Activated CD4-positive, alpha-beta T cell treated with anti-CD3 and anti-CD28 coated beads for 4 hours (primary cell): ENCODE results near the gene HDAC10.

Source experiments
- DNase-seq, 2 donors: peaks; one replicate each; pipeline ENCODE4 v3.0.0-alpha.2; 2020

The HDAC10 gene

GRCh38 chr22:50269573-50269969 is 18.5 kb upstream of the HDAC10 start:
- DNase-seq = no peak

DNA sequence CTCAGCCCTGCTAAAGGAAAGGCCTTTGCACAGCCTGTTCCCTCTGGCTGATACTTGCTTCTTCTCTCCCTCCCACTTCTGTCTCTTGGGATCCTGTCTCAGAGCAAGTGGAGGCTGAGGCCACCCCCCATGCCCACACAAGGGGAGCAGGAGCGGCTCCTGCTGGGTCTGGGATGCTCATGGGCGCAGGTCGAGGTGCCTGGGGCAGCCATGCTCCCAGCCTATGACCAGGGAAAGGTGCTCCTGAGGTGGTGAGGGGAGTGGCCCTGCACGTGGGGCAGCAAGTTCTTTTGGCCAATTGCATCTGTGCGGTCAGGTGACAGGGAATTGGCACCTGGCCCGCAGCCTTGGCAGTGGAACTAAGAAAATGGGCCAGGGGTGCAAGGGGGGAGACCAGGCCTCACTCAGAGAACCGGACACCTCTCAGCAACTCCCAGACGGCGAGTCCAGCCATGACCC is 17.6 kb upstream of the HDAC10 start:
- no peak for DNase-seq

DNA sequence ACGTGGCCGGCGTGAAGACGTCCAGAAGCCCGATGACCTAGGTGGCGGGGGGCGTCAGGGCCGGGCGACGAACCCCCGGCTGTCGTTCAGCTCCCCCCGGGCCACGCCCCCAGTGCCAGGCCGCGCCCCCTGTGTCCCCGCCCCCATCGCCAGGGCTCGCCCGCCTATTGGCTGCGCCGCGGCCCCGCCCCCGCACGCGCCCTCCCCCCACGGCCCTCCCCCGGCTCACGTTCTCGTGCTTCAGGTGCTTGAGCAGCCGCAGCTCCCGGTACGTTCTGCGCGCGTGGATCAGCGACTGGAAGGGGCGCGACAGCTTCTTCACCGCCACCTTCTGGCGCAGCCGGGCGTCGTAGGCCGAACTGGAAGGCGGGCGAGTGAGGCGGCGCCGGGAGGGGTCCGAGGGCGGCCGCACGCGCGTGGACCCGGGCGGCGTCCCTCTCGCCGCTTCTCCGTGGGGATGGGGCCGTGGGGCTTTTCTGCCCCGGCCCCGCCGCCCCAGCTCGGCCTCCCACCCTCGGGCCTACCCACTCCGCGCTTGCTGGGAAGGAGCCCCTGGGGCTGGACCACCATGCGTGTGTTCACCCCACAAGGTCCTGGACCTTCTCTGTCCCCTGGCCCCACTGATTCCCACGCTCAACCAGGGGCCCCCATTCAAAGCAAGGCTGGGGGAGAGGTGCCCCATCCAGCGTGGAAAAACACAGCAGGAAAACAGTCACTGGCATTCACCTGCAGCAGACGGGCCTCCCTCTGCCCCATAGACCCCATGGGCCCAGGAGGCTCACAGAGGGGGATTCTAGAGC is 16.7 kb upstream of the HDAC10 start:
- peak; percentile 48 to 59 for DNase-seq

DNA sequence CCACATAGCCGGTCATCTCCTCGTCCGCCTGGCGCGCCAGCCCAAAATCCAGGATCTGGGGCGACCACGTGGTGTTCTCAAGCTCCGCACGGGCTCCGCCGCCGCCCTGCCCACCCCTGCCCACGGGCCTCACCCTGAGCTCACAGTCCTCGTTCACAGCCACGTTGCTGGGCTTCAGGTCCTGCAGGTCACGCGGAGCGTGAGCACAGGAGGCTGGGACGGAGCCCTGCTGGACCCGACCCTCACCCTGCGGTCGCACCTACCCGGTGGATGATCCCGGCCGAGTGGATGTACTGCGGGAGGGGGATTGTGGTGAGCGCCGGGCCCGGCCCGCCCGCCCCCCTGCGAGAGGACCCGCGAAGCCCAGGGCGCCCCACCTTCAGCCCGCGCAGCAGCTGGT is 15.9 kb upstream of the HDAC10 start:
- DNase-seq = no peak

DNA sequence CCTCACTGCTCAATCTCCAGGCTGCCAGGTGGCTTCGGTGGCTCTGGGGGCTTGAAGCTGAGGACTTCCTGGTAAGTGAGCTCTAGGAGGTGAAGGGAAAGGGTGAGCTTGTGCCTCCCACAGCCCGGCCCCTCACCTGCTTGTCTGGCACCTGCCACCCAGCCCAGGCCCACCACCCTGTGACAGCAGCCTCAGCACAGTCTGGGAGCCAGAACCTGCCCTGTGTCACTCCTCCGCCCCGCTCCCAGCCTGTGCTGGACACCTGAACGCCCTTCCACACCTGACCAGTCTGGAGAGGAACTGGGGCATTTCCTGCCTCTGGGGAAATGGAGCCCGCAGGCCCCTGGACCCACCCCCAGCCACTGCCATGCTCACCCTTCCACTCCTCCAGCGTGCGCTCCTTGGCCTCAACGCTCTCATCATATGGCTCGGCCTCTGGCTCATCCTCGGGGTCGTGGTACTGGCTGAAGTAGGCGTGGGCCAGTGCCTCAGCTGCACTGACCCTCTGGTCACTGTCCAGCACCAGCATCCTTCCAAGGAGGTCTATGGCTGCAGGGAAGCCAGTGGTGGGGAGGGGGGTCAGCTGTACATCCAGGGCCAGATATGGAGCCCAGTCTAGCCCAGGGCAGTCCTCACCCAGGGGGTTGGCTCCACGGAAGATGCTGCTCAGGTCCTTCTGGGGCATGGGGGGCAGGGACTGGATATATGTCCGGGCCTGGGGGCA is 14.0 kb upstream of the HDAC10 start:
- DNase-seq = no peak

DNA sequence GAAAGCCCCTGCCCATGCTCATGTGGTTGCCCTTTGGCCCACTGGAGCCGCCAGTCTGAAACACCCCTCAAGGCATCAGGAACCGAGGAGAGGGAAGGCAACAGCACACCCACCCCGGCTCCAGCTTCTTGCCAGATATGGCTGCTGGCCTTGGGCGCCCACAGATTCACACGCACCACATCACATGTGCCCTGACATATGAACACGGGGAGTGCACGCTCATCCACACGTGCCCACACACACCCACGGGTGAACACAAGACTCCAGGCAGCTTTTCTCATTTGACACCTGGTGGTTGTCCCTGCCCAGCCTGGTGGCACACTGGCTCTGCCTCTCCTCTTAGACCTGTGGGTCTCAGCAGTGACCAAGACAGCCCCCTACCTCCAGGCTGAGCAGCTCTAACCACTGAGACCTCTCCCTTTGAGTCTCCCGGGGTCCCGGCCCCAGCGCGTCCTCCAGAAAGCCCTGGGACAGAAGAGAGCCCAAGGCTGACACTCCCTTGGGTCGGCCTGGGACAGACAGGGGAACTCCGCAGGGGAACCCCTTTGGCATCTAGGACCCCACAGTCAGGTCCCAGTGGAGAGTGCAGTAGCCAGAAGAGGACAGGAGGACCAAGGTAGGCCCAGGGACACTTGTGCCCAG is 13.2 kb upstream of the HDAC10 start:
- no peak for DNase-seq

DNA sequence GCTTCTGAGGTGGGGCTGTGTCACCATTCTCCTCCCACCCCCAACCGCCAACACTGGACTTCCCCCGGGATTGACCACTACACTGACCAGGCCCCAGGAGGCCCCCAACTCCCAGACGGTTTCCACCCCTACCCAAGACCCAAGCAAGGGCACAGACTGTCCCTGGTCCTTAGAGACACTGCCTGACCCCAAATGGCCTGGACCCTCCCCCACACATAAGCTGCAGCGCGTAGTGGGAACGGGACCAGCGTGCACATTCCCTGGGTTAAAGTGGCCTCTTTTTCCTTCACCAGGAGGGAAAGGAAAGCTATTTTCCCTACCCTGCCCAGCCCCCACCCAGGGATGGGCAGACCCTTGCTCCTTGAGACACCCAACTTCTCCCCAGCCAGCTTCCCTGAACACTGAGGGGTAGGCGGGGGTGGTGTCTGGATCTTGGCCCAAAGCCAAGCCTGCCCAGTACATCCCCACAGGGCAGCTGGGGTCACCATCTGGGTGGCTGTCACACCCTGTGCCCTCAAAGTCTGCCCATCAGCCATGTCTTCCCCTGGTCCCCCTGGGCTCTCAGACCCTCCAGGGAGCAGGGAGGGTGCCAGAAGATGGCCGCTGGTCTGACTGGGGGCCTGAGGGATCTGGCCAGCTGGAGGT is 12.0 kb upstream of the HDAC10 start:
- no peak for DNase-seq

- DNase-seq = no peak
Measured at GRCh38 chr22:50262460-50262911, 11.4 kb upstream of the HDAC10 start.

DNA sequence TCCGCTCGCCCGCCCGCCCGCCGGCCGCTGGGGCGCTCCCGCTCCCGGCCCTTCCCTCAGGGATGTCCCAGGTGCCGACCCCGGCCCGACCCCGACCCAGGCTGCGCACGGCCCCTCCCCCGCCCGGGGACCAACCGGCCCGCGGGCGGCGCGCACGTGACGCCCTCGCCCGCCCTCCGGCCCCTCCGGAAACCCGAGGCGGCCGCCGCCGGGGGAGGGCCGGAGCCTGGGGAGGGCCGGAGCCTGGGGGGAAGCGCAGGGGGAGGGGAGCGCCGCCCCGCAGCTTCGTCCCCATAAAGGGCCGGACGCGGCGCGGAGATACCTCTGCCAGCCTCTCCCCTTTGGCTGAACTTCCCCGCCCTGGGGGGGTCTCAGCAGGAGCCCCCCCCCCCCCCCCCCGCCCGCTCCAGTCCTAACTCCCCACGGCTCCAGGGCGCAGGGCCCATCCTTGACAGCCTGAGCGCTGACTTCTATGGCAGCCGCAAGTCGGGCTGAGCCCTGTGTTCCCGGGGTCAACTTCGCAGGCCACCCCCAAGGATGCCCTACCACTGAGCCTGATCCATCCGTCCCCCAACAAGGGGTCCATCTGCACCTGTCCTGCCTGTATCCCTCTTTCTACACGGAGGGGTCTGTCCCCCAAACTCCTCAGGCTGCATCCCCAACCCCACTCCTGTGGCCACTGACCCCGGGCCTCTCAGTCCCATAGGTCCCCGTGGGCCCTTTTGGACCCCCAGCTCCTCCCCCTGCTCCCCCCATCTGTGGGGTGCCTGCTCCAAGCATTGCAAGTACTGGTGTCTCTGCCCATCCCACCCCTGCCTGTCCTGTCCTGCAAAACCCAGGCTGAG is 10.8 kb upstream of the HDAC10 start, which contains the start of gene MAPK12:
TSS of gene MAPK12 (minus strand) at position 69 of the 845 bp plus-strand sequence. CDS start 174 bp downstream, outside the sequence.
- DNase-seq = no peak

GRCh38 chr22:50260801-50261614 is 9.9 kb upstream of the HDAC10 start:
- no peak for DNase-seq

DNA sequence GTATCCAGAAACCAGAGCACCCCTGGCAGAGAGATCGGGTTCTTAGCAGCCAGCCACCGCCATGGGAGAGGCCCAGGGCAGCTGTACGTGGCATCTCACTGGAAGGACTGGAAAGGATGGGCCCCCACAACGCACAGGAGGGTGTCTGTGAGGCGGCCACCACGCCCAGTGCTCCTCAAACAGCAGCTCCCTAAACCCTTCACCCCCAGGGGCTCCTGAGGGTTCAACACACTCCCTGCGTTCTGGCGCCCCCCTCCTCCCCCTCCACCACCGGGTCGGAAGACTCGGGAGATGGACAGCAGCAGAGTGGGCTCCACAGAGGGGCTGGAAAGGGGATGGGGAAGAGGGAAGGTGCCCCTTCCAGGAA is 9.4 kb upstream of the HDAC10 start:
- DNase-seq = no peak

- DNase-seq = no peak
Measured at GRCh38 chr22:50259302-50259701, 8.2 kb upstream of the HDAC10 start.

GRCh38 chr22:50258361-50259292 is 7.6 kb upstream of the HDAC10 start:
- DNase-seq = no peak

DNA sequence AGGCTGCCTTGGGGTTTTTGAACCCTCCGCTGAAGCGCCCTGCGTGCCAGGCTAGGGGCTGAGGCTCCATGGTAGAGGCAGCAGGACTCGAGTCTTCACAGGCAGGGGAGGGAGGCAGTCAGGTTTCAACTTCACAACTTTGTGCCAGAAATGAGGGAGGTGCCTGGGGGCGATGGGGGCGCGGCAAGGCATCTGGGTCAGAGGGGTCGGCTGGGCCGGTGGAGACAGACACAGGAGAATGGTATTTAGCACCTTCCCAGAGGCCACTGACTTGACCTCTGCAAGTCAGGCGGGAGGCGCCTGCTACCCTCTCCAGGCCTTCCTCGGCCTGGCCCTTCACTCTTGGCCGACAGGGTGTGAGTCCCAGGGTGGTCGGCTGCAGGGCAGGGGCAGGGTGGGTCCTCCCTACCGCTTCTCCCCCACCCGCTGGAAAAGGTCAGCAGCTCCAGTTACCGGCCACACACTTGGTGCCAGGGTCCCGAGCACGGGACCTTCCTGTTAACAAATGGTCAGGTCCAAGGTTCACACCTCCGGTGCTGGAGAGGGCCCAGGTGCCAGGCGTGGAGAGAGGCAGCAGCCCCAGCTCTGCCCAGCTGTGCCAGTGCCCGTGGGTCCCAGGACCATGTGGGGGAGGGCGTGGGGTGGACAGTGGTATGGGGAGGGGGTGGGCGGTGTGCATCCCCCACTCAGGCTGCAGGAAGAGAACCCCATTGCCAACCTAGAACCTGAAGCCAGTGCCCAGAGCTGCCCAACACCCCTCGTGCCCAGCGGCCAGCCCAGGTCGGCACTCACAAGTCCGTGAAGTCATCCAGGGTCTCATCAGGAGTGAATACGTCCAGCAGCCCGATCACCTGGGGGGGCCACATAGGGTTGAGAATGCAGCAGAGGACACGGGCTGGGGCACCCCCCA is 6.6 kb upstream of the HDAC10 start:
- no peak for DNase-seq

DNA sequence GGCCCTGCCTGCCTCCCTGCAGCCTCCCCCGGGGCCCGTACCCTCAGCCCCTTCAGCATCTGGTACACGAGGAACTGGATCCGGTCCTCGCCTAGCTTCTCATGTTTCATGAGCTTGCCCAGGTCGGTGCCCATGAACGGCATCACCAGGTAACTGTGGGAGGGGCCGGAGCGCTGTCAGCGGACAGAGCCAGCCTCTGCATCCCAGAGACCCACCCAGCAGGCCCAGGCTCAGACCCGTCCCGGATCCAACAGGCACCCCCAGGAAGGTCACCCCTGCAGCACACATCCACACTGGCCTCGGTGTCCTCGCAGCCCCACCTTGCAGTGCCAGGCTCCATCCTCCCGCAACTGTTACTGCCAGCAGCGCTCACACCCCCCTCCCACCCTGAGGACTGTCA is 6.0 kb upstream of the HDAC10 start:
- DNase-seq = no peak

- DNase-seq = no peak
Measured at GRCh38 chr22:50256258-50256862, 5.3 kb upstream of the HDAC10 start.

DNA sequence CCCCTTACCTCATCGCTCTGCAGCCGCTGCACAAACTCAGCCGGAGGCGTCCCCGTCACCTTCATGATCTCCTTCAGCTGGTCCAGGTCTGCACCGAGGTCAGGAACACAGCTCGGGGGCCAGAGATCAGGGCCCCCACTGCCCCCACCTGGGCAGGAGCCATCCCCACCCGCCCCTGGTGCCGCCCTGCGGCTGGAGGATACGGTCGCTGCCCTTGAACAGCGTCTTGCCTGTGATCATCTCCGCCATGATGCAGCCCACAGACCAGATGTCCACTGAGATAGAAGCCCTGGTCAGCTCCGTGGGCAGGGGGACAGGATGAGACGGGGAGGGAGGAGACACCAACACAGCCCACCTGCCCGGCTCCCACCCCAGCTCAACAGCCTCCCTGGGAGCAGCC is 4.5 kb upstream of the HDAC10 start:
- DNase-seq = no peak

- DNase-seq = no peak
Measured at GRCh38 chr22:50255099-50255498, 4.0 kb upstream of the HDAC10 start.

GRCh38 chr22:50253941-50254340 is 2.9 kb upstream of the HDAC10 start:
- DNase-seq = no peak
